ENCODE results near the gene LIMS2. TPM values are rescaled to one million over a fixed set of nuclear protein-coding genes. Genes with fewer than 3 reads are reported as not detected.

LIMS2 gene
- total RNA-seq, 3 donors from 2014 or later = 9.5 to 27.9 (median 19.4) TPM

- intact Hi-C loops (cut with DNase I; ENCODE audit: low total_unique reads) = no loop called here
- TF ChIP-seq CTCF (IDR thresholded peaks at IDR 0.05) = no peak
- no peak for TF ChIP-seq POLR2A (IDR thresholded peaks at IDR 0.05)
- no peak for TF ChIP-seq POLR2AphosphoS5 (IDR thresholded peaks at IDR 0.05)
- no peaks in the 10 kb centered on the region for H3K4me1 ChIP-seq
- H3K4me3 ChIP-seq = no peak overlapping the region
- no peaks in the 10 kb centered on the region for H3K27me3 ChIP-seq
- no peak for DNase-seq (ENCODE audit: low spot score in 2 of 2)
- peaks cover 5% of the 10 kb centered on the region for H3K36me3 ChIP-seq
- no peaks in the 10 kb centered on the region for H3K9me3 ChIP-seq
- H3K27ac ChIP-seq = no peak overlapping the region
These were observed 34.0 kb upstream of the LIMS2 start for GRCh38 chr2:127709336-127709735.

GRCh38 chr2:127707890-127708648, 32.7 kb upstream of the LIMS2 start:
- Histone ChIP-seq H3K4me1 (no peaks in the 10 kb centered on the region), H3K27ac (peak overlapping the region in 1 of 2 donors; percentile 21), H3K9me3 (no peaks in the 10 kb centered on the region), H3K36me3 (peaks cover 5% of the 10 kb centered on the region), H3K4me3 (no peak overlapping the region), H3K27me3 (no peaks in the 10 kb centered on the region)
- TF ChIP-seq CTCF (IDR thresholded peaks at IDR 0.05) (no peak), POLR2AphosphoS5 (IDR thresholded peaks at IDR 0.05) (no peak), POLR2A (IDR thresholded peaks at IDR 0.05) (no peak)
- intact Hi-C loops (cut with DNase I; ENCODE audit: low total_unique reads) = no loop called here
- DNase-seq (ENCODE audit: low spot score in 2 of 2) = no peak

GRCh38 chr2:127706215-127706990, 31.1 kb upstream of the LIMS2 start:
- DNase-seq (ENCODE audit: low spot score in 2 of 2) = no peak
- H3K9me3 ChIP-seq = no peaks in the 10 kb centered on the region
- TF ChIP-seq CTCF (IDR thresholded peaks at IDR 0.05) (no peak), POLR2A (IDR thresholded peaks at IDR 0.05) (no peak), POLR2AphosphoS5 (IDR thresholded peaks at IDR 0.05) (no peak)
- H3K27me3 ChIP-seq = no peaks in the 10 kb centered on the region
- no peak overlapping the region for H3K4me3 ChIP-seq
- peaks cover 5% of the 10 kb centered on the region for H3K36me3 ChIP-seq
- H3K4me1 ChIP-seq = no peaks in the 10 kb centered on the region
- peak overlapping the region; percentile 59 to 89 for H3K27ac ChIP-seq
- intact Hi-C loops (cut with DNase I; ENCODE audit: low total_unique reads) = no loop called here

GRCh38 chr2:127705391-127706065, 30.2 kb upstream of the LIMS2 start:
- Histone ChIP-seq H3K4me3 (no peak overlapping the region), H3K4me1 (no peaks in the 10 kb centered on the region), H3K27ac (peak overlapping the region; percentile 59 to 89), H3K27me3 (no peaks in the 10 kb centered on the region), H3K36me3 (peaks cover 5% of the 10 kb centered on the region), H3K9me3 (no peaks in the 10 kb centered on the region)
- peak in 1 of 3 donors; percentile 0 for TF ChIP-seq POLR2AphosphoS5 (IDR thresholded peaks at IDR 0.05)
- TF ChIP-seq CTCF (IDR thresholded peaks at IDR 0.05) = no peak
- intact Hi-C loops (cut with DNase I; ENCODE audit: low total_unique reads) = no loop called here
- DNase-seq (ENCODE audit: low spot score in 2 of 2) = no peak

Data from breast epithelium (tissue), 4 donors.